Neural crest cell (in vitro differentiated cells): ENCODE results near the gene APAF1. TPM values are rescaled to one million over a fixed set of nuclear protein-coding genes. Genes with fewer than 3 reads are reported as not detected.

ENCODE experiments used
- DNase-seq: peaks from one replicate; pipeline ENCODE4 v3.0.0; 2021; ENCODE audit warnings: low read depth, mixed read lengths, low spot score
- H3K27ac Mint-ChIP-seq: one replicate; pipeline ENCODE4 v1.8.0; 2021; ENCODE audit warnings: mild to moderate bottlenecking, mixed read lengths; ENCODE audit not compliant: unreplicated experiment
- H3K27me3 Mint-ChIP-seq: 2 replicates; pipeline ENCODE4 v1.8.0; 2021; ENCODE audit warnings: low read depth, mild to moderate bottlenecking, mixed read lengths
- H3K36me3 Mint-ChIP-seq: 2 replicates; pipeline ENCODE4 v1.8.0; 2021; ENCODE audit warnings: low read depth, mild to moderate bottlenecking, mixed read lengths
- H3K4me1 Mint-ChIP-seq: 2 replicates; pipeline ENCODE4 v1.8.0; 2021; ENCODE audit warnings: mixed read lengths
- H3K4me3 Mint-ChIP-seq: one replicate; pipeline ENCODE4 v1.8.0; 2021; ENCODE audit warnings: mild to moderate bottlenecking, mixed read lengths
- H3K9me3 Mint-ChIP-seq: 2 replicates; pipeline ENCODE4 v1.8.0; 2021; ENCODE audit warnings: mixed read lengths
- total RNA-seq: library from RNA; stranded (reverse); gene quantifications from 2 replicates; pipeline ENCODE4 v1.2.1, GENCODE V29; 2021
- TF ChIP-seq, protein P1 (sequence below): fragments of 200-600 bp; sonication (generic); conservative IDR thresholded peaks from 2 replicates; pipeline ENCODE4 v1.5.0; 2021; ENCODE audit warnings: antibody characterized with exemption, mild to moderate bottlenecking

APAF1 gene
- total RNA-seq, 1 donor from 2014 or later, result 29.6 TPM

DNA sequence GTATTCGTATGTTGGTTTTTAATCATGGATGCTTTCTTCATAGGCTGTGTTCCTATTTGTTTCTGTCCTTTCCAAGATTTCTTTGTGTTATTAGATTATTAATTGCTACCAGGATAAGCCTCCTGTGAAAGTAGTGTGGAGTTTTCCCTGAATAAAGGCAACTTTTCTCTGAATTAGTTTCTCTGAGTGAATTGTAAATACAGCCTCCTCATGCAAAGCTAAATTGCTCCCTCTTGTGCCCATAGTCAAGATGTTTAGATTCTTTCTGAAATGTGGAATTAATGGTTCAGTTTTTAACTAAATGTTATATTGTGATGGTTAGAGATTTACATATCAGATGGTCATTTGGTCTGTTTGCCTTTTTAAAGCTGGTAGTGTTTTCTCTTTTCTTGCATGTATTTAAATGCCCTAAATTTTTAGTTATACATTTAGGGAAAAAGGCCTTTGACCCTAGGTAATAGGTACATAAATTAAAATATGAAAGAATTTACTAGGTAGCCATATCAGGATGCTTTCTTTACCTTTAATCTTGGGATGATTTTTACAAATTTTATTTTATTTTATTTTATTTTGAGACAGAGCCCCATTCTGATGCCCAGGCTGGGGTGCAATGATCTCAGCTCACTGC, 8.9 kb downstream of the APAF1 start:
- H3K27me3 Mint-ChIP-seq, result no peaks in the 10 kb centered on the region
- TF ChIP-seq, protein P1, sequence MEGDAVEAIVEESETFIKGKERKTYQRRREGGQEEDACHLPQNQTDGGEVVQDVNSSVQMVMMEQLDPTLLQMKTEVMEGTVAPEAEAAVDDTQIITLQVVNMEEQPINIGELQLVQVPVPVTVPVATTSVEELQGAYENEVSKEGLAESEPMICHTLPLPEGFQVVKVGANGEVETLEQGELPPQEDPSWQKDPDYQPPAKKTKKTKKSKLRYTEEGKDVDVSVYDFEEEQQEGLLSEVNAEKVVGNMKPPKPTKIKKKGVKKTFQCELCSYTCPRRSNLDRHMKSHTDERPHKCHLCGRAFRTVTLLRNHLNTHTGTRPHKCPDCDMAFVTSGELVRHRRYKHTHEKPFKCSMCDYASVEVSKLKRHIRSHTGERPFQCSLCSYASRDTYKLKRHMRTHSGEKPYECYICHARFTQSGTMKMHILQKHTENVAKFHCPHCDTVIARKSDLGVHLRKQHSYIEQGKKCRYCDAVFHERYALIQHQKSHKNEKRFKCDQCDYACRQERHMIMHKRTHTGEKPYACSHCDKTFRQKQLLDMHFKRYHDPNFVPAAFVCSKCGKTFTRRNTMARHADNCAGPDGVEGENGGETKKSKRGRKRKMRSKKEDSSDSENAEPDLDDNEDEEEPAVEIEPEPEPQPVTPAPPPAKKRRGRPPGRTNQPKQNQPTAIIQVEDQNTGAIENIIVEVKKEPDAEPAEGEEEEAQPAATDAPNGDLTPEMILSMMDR, result peak; percentile 84
- H3K4me3 Mint-ChIP-seq, result peak overlapping the region; percentile 48
- peaks cover 4% of the 10 kb centered on the region for H3K4me1 Mint-ChIP-seq
- H3K27ac Mint-ChIP-seq, result no peak overlapping the region
- peaks cover 11% of the 10 kb centered on the region for H3K36me3 Mint-ChIP-seq
- DNase-seq, result no peak
- H3K9me3 Mint-ChIP-seq, result no peaks in the 10 kb centered on the region

DNA sequence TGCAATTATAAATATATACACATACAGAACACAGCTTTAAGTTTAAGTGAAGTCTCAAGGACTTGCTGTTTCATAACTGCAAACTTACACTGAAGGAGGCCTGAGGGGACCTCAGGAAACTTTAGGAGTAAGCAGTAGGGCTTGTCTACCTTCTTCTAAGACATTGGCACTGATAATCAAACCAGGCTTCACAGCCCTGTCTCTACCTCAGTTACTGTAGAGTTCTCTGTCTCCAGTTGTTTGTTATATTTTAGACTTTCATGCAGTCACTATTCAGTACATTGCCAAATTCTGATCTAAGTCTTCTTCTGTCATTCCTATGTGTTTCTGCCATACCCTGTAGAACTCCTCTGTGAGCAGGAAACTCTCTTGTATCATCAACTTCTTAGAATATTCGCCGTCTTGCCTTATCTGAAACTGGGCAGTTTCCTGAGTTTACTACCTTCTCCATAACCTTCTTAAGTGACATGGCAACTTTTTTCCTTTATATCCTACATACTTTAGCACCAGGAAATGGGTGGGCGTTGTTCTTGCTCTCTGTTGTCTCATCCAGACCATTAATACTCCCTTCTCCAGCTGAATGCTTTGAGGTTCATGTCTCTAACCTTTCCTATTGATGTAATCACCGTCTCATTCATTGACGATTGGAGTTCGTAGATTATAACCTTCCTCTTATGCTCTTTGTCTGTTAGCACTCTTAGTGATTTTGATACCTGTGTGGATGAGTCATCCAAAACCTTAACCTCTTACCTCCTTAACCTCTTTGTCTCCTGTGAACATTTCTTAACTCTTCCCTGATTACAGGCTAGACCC, 11.4 kb downstream of the APAF1 start:
- no peak overlapping the region for H3K27ac Mint-ChIP-seq
- TF ChIP-seq, protein P1, result no peak
- no peaks in the 10 kb centered on the region for H3K9me3 Mint-ChIP-seq
- H3K4me1 Mint-ChIP-seq, result peaks cover 4% of the 10 kb centered on the region
- H3K4me3 Mint-ChIP-seq, result no peak overlapping the region
- DNase-seq, result no peak
- H3K36me3 Mint-ChIP-seq, result peaks cover 6% of the 10 kb centered on the region
- H3K27me3 Mint-ChIP-seq, result no peaks in the 10 kb centered on the region

DNA sequence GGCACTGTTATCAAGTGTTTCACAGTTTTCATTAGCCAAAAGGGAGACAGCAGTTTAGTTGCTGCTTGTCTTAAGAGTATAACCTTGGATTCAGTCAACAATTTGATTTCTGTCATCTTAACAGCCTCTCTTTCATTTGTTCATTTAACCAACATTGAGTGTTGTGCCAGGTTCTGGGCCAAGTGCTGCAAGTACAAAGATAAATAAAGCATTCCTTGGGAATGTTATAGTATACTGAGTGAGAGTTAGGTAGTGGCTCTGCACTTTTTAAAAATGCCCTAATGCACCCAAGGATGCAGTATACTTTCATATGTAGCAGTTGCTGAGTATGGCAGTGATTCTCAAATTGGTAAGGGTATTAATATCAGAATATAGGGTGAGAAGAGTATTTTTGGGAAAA, 15.4 kb downstream of the APAF1 start:
- H3K36me3 Mint-ChIP-seq, result peaks cover 6% of the 10 kb centered on the region
- H3K27me3 Mint-ChIP-seq, result no peaks in the 10 kb centered on the region
- no peaks in the 10 kb centered on the region for H3K4me1 Mint-ChIP-seq
- no peaks in the 10 kb centered on the region for H3K9me3 Mint-ChIP-seq
- TF ChIP-seq, protein P1, result no peak
- DNase-seq, result no peak
- H3K4me3 Mint-ChIP-seq, result no peak overlapping the region
- H3K27ac Mint-ChIP-seq, result no peak overlapping the region

DNA sequence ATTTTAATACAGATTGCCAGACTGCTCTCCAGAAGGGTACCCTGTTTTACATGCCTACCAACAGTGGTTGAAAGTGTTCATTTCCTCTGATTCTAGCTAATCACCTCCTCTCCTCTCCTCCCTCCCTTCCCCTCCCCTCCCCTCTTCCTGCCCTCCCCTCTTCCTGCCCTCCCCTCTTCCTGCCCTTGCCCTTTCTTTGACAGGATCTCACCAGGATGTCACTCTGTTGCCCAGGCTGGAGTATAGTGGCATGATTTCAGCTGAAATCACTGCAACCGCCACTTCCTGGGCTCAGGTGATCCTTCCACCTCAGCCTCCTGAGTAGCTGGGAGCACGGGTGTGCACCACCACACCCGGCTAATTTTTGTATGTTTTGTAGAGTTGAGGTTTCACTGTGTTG, 24.7 kb downstream of the APAF1 start:
- Mint-ChIP-seq H3K4me3 (no peak overlapping the region), H3K4me1 (no peaks in the 10 kb centered on the region), H3K36me3 (no peaks in the 10 kb centered on the region), H3K9me3 (no peaks in the 10 kb centered on the region), H3K27me3 (no peaks in the 10 kb centered on the region), H3K27ac (no peak overlapping the region)
- TF ChIP-seq, protein P1, result no peak
- no peak for DNase-seq

DNA sequence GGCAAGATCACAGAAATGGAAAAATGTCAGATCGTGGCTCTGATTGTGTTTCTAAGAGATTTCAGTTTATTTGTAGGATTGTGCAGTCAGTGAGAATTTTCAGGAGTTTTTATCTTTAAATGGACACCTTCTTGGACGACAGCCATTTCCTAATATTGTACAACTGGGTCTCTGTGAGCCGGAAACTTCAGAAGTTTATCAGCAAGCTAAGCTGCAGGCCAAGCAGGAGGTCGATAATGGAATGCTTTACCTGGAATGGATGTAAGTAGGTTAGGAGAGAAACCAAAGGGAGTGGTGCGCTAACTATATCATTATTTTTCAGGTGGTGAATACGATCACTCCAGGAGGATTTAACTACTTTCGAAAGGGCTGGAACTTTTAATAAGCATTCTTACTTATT, 26.4 kb downstream of the APAF1 start:
- H3K4me3 Mint-ChIP-seq, result no peak overlapping the region
- no peak overlapping the region for H3K27ac Mint-ChIP-seq
- TF ChIP-seq, protein P1, result no peak
- H3K9me3 Mint-ChIP-seq, result no peaks in the 10 kb centered on the region
- no peaks in the 10 kb centered on the region for H3K4me1 Mint-ChIP-seq
- no peaks in the 10 kb centered on the region for H3K36me3 Mint-ChIP-seq
- H3K27me3 Mint-ChIP-seq, result no peaks in the 10 kb centered on the region
- DNase-seq, result no peak
